GM18909 (cell line): ENCODE results near the gene CDK13.

Experiments used
- ATAC-seq: cut with Tn5 transposase; IDR thresholded peaks from one replicate; pipeline ENCODE4 v1.9.1; 2021; ENCODE audit warnings: mild to moderate bottlenecking; ENCODE audit not compliant: unreplicated experiment, poor library complexity

CDK13 gene

DNA sequence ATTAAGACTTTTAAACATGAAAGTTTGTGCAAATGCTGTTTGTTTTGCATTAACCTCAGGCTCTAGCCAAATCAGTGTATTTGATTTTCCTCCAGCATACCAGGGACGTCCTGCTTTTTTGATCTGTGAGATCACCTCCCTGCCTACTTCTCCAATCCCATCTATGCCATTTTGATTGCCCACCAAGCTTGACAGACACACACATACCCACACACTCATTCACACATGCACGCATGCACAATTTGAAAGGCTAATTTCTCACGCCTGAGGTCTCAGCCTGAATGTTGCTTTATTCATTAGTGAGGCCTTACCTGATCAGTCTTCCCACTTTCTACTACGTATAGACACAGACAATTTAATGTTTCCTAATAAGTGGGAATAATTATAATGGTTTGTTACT is 53.5 kb downstream of the CDK13 start:
- ATAC-seq, result no peak

- no peak for ATAC-seq
Observed at GRCh38 chr7:40008223-40008815, 58.3 kb downstream of the CDK13 start.

GRCh38 chr7:40009301-40009700 is 59.2 kb downstream of the CDK13 start:
- ATAC-seq, result no peak

- ATAC-seq, result no peak
Observed at GRCh38 chr7:40014376-40014775, 64.3 kb downstream of the CDK13 start.

DNA sequence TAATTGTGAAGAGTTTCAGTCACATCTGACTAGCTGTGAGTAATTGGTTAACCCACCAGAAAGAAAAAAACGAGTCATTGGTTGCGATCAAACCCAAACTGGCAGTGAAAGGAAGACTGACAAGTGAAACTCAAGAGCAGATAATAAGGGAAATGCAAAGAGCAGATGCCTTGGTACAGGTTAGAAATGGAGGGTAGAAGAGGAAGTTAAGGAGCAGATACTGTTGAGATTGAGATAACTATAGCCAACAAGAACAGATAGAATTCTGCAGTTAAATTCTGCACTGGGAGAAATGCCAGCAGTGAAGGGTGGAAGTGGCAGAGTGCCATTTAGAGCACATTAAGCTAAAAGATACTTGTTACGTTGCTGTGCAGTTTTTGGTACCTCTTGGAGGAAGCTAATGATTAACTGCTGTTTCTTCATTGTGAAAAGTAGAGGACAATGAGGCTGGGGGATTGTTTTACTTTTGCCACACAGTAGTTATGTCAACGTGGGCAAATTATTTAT is 65.8 kb downstream of the CDK13 start:
- peak; percentile 94 for ATAC-seq

DNA sequence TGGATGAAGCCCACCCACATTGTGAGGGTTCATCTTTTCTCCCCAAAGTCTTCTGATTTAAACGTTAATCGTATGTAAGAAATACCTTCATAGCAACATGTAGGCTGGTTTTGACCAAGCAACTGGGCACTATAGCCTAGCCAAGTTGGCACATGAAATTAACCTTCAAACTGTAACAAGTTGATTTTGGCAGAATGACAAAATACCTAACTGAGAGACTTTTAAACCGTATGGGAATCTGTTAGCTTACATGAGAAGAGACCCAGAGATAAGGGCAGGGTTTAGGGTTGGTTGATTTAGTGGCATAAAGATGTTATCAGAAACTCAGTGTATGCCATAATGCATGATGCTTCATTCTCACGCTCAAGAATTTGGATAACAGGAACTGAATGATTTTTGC is 69.5 kb downstream of the CDK13 start:
- ATAC-seq, result no peak

- ATAC-seq, result no peak
Observed at GRCh38 chr7:40024048-40024447, 74.0 kb downstream of the CDK13 start.

DNA sequence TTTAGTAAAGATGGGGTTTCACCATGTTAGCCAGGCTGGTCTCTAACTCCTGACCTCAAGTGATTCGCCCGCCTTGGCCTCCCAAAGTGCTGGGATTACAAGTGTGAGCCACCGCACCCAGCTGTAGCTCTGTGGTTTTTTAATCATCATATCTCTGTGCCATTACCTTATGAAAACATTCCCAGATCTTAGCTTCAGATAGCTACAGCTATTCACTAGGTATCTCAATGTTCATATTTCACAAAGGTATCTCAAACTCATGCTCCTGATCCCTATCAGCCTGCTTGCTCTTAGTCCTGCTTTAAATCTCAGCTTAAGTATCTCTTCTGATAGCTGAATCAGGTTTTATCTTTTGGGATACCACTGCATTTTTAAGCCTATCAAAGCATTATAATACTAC is 74.8 kb downstream of the CDK13 start:
- ATAC-seq, result no peak

GRCh38 chr7:40027545-40027944 is 77.5 kb downstream of the CDK13 start:
- no peak for ATAC-seq

DNA sequence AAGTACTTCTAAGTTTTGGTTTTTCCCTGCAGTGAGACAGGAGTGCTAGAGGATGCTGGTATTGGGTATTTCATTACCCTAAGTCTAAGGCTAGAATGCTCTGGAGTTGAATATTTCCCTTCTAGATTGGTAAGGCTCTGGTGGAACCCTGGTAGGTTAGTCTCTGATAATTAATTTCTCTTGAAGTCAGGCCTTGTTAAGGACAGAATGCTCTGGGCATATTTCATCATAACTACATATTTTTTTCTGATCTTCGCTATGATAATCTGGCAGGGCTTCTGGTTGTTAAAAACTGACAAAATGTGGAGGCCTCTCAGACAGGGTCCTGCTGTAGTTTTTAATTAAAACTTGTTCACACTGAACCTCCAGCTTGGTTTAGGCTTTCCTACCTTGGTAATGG is 83.8 kb downstream of the CDK13 start:
- no peak for ATAC-seq

DNA sequence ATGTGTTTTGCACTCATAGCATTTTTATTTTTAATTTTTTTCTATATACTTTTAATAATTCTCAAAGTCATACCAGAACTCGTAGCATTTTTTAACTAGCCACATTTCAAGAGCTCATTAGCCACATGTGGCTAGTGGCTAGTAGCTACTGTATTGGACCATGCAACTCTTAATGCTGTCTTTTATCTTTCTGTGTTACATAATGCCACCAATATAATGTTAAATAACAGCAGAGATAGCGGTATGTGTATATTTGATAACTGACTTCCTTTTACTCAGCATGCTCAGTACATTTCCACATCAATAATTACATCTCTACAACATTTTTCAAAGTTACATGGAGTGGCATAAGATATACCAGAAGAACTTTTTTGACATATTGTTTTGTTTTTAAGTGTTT is 91.4 kb downstream of the CDK13 start:
- no peak for ATAC-seq

DNA sequence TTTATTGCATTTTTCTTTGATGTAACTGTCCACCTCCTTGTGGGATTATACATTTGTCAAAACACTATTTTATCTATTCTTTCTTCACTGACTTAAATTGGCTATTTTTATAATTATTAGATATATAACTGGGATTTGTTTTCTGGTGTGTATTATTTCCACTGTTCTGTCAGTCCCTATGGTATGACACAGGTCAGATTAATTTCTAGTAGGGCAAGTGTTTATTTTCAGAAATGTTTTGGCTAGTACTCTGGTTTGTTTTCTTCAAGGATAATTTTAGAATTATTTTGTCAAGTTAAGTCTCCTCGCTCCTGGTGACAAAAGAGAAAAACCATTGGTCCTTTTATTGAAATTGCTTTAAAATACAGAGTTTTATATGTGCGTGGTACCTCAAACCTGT is 93.1 kb downstream of the CDK13 start:
- ATAC-seq, result no peak

GRCh38 chr7:40047661-40048060 is 97.6 kb downstream of the CDK13 start:
- ATAC-seq, result no peak

DNA sequence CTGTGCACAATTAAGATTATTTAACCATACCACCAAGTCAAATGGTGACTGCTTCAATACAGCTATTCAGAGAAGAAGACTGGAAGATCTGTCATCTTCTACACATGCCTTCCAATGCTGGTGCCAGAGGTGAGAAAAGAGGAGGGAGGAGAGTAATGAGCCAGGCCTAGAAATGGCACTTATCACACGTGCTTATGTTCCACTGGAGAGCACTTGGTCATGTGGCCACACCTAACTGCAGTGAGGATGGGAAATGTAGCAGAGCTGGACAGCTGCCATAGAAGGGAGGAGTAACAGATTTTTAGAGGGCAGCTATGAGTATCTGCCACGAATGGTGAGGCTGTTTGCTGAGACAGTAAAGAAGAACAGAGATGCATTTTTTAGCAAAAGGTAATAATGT is 107.2 kb downstream of the CDK13 start:
- no peak for ATAC-seq

DNA sequence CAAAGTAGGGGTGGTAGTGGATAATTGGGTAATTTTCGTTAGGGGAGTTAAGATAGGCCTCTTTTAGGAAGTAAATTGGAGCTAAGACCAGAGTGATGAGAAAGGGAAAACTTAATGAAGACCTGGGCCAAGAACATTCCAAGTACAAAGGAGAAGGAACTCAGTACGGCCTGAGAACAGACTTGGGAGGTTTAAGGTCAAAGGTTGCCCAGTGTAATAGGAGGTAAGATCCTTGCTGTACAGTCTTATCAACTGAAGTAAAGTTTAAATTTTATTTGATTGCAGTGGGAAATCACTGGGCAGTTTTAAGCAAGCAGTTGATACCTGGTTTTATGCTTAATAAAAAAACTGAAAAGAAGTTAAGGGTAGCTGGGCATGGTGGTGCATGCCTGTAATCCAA is 108.0 kb downstream of the CDK13 start:
- no peak for ATAC-seq

DNA sequence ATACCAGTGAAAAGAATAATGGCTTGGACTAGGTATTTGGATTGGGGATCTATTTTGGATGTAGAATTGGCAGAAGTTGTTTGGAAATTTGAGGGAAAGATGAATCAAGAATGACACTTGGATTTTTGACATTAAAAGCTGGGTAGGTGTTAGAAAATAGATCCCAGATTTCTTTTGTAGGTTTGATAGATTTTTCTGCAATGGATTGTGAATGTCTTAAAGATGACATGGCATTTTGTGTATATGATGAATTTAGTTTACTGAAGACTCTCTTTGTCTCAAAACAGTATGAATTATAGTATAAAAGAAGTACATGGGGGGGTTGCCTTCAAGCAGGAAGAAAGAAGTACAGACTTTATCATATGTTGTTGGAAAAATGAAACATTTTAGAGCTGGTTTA is 108.6 kb downstream of the CDK13 start:
- no peak for ATAC-seq

DNA sequence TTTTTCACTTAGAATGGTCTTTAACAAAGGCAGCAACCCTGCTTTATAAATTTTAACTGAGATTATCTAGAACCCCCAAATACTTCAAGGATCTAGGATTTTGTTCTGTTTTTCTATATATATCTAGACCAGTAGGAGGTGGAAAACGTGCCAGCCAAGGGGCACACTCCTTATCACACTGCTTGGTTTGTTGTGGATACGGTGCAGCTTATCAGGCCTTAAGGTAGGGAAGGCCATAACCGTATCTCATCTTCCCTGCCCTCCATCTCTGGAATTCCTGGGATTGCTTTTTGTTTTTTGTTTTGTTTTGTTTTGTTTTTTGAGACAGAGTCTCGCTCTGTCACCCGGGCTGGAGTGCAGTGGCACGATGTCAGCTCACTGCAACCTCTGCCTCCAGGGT is 109.0 kb downstream of the CDK13 start:
- ATAC-seq, result no peak

DNA sequence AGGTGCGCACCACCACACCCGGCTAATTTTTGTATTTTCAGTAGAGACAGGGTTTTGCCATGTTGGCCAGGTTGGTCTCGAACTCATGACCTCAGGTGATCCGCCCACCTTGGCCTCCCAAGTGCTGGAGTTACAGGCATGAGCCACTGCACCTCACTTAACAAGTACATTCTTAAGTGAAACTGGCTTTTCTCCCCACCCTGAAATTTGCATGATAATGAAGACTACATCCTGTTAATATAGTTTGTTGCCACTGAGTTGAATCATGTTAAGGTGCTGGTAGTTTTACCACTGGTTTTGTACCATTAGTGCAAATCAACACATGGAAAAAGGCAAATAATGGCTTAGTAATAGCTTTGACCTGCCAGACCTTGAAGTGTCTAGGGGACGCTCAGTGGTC is 122.2 kb downstream of the CDK13 start:
- ATAC-seq, result no peak

GRCh38 chr7:40073239-40073638 is 123.2 kb downstream of the CDK13 start:
- no peak for ATAC-seq

DNA sequence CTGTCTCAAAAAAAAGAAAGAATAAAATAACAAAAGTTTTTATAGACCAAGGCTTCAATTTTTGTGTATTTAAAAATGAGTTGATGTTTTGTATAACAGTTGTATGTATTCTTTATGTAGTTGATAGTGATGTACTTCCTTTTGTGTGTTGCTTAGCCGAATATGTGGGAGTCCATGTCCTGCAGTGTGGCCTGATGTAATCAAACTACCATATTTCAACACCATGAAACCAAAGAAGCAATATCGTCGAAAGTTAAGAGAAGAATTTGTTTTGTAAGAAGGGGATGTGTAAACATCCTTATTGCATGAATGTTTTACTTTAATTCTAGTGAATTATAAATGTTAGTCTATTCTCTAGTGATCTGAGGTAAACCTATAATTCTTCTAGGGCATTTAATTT is 127.8 kb downstream of the CDK13 start:
- ATAC-seq, result no peak

GRCh38 chr7:40092182-40092581 is 142.1 kb downstream of the CDK13 start:
- ATAC-seq, result no peak

DNA sequence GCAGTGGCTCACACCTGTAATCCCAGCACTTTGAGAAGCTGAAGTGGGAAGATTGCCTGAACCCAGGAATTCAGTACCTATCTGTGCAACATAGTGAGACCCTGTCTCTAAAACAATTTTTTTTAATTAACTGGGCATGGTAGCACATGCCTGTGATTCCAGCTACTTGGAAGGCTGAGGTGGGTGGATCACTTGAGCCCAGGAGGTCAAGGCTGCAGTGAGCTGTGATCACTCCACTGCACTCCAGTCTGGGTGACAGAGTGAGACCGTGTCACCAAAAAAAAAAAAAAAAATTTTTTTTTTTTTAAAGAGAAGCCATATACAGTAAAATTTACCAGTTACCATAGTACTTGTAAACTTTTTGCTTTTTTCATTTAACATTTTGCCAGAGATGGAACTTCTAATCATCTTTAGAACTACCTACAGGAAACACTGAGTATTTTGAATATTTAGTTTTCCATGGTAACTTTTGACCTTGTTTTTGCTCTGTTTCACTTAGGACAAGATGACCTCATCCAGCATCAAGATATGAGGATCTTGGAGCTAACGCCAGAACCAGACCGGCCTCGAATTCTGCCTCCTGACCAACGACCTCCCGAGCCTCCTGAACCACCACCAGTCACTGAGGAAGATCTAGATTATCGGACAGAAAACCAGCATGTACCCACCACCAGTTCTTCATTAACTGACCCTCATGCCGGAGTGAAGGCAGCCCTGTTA is 143.7 kb downstream of the CDK13 start:
- no peak for ATAC-seq
